UCSD-AML1 (cell line): ENCODE data around the gene RMI2.

ENCODE experiments used
- DNase-seq: peaks from one replicate; lab custom pipeline; 2025; ENCODE audit not compliant: unreplicated experiment; lab: John Stamatoyannopoulos, UW

RMI2 gene

DNA sequence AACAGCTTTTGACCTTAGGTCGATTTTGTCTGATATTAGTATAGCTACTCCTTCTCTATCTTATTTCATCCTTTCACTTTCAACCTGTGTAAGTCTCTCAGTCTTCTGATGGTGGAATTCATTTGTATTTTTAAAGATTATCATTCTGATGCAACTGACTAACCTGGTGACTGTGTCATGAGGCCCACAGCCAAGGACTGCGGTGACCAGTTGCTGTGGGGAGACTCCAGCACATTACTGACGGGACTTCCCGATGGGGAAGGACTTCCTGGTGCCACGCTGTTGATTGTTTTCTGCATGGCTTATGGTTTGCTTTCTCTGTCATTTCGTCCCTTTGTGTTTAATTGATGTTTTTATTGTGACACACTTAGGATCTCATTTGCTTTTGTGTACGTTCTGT is 34.2 kb downstream of the RMI2 start:
- no peak for DNase-seq

DNA sequence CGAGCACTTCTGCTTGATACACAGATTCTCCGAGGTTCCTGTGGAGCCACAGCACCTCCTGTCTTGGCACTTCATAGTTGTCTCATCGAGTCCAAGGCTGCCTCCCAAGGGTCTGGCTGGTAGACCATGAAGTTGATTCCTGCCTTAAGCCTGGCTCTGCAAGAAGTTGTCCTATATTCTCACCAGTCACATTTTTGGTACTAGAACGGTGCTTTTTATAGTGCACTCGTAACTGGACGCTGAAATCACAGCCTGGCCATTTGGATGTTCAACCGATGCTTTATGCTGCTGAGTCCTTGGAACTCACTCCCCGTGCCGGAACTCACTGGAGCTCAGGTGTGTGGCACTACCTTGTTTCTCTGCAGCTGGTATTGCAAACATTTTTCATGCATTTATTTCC is 35.6 kb downstream of the RMI2 start:
- DNase-seq, result no peak

DNA sequence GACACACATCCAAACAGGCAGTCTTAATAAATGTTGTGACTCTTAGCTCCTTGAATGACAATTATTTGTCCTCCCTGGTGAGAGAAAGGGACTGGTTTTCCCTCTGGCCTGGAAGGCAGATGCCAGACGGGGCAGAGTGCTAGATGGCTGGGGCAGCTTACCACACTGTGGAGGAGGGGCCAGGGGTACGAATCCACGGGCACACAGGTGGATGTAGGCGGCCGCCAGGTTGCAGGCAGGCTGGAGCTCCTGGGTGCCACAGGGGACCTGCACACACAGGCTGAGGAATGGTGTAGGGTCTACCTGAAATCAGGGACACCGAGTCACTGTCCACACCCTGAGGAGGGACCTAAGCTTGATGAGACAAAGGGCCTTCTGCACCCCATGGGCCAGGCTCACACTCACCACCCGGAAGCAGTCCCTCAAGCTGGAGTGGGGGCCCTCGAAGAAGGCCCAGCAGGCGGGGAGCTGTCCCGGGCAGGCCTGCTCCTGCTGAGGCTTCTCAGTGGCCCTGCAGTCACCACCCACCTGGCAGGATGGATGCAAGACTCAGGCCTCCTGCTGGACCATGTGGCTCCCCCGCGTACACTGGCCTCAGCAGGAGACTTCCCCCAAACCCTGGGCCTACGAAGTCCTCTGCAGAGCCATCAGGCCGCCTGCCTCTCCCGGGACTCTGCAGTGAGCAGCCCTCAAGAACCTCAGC is 38.4 kb downstream of the RMI2 start:
- no peak for DNase-seq

DNA sequence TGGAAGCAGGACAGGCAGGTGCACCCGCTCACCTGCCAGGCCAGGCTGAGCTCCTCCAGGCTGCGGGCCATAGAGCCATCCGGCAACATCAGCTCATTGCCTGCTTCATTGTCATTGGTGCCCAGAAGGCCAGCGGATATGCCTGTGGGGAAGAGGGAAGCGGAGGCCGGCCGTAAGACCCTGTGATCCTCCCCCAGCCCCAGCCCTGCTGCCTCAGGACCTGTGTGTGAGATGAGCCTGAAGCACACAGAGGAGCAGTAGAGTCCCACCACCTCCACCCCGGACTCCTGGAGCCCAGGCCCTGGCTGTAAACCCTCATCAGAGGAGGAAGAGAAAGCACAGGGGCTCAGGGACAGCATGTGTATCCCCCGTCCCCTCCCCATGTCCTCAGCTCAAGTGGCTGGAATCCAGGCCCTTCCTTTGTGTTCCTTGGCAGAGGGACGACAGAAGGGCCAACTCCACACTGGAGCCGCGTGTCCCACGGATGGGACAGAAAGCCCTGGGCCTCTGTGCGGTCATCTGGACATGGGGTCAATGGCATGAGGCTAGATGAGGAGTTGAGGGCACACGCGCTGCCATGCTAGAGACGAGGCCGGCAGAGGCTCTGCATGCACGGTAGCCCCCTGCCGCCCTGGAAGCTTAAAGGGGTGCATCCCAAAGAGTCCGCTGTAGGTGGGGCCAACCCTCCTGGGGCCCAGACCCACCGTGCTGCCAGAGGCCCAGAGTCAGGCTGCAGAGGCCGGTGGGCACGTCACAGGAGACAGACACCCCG is 39.1 kb downstream of the RMI2 start:
- no peak for DNase-seq

DNA sequence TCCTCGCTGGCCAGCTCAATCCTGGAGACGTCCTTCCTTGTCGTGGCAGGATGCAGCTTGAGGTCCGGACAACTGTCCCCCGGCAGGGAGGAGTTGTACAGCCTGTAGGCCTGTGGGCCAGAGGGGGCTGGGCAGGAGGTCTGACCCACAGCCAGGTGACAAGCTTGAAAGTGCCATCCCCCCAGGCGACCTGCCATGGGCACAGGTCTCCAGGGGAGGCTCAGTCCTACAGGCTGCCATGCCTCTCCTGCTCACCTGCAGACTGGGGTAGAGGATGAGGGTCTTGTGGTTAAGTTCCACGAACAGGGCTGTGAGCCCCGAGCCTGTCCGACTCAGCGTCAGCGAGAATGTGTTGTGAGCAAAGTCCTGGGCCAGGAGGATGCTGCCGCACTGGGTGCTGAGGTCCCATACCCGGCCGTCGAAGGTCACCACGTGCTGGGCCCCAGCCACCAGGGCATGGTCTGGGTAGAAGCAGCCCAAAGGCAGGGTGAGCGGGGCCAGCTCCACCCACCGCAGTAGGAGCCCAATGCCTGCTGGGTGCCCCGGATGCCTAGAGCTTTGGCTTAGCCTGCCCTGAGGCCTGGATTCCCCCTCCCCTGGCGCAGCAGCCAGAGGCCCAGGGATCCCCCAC is 39.8 kb downstream of the RMI2 start:
- DNase-seq, result no peak

DNA sequence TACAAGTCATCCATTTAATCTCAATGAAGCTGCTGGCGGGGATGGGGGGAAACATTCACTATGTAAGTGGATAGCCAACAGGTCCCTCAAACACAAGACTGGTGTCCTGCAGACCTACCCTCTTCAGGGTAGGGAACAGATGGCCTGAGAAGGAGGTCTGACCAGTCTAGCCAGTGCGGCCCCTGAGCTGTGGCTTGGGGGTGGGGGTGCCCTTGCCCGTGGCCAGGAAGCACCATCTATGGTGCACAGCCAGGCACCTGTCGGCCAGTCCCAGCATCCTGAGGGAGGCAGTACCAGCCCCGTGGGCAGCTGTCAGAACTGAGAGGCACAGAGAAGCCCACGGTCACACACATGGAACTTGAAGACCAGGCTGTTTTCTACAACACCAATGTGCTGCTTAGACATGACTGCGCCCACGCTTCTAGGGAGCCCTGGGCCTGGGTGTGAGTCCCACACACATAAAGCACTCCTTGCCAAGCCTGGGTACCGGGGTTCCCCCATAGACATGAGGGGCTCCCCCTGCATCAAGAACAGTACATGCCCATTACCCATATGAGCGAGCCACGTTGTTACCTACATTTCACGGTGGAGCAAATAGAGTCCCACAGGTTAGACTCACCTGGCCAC is 40.9 kb downstream of the RMI2 start:
- no peak for DNase-seq

DNA sequence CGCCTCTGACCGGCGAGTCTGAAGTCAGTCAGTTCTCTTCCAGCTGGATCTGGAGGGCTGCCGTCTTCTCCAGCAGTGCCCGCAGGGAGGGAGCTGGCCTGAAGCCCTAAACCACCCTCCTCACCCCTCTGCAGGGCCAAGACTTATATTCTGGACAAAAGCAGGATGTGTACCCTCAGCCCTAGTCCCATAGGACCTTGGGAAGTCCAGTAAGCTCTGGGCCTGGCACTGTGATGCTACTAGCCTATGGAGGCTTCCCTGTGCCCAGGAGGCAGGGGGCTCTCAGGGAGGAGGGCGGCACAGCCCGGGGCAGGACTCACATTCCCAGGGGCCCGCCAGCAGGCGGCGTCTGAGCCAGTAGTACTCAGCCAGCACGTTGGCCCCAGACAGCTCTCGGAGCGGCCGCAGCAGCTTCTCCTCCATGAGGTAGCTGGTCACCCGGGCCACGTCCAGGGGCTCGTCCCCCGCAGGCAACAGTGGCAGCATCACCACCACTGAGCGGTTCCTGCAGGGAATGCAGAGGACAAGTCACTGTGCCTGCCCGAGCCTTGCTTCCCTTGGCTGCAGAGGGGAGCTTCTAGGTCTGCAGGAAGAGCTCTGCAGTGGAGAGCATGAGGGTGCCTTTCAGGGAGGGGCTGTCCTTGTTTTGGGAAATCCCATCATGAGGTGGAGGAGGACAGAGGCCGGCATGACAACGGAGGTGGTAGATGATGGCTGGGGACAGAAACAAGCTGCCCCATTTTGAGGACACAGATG is 41.7 kb downstream of the RMI2 start:
- DNase-seq, result no peak

DNA sequence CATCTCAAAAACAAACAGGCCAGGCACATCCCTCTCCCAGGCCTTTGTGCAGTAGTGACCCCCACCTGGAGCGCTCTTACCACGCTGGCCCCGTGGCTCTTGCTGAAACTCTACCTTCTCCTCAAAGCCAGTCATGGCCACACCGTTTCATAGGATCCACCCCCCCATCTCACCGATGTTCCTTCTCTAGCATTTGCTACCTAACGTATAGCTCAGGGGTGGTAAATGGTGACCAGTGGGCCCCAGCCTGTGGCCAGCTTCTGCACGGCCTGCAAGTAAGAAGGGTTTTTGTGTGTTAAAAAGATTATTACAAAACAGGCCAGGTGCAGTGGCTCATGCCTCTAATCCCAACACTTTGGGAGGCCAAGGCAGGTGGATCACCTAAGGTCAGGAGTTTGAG is 43.8 kb downstream of the RMI2 start:
- no peak for DNase-seq

DNA sequence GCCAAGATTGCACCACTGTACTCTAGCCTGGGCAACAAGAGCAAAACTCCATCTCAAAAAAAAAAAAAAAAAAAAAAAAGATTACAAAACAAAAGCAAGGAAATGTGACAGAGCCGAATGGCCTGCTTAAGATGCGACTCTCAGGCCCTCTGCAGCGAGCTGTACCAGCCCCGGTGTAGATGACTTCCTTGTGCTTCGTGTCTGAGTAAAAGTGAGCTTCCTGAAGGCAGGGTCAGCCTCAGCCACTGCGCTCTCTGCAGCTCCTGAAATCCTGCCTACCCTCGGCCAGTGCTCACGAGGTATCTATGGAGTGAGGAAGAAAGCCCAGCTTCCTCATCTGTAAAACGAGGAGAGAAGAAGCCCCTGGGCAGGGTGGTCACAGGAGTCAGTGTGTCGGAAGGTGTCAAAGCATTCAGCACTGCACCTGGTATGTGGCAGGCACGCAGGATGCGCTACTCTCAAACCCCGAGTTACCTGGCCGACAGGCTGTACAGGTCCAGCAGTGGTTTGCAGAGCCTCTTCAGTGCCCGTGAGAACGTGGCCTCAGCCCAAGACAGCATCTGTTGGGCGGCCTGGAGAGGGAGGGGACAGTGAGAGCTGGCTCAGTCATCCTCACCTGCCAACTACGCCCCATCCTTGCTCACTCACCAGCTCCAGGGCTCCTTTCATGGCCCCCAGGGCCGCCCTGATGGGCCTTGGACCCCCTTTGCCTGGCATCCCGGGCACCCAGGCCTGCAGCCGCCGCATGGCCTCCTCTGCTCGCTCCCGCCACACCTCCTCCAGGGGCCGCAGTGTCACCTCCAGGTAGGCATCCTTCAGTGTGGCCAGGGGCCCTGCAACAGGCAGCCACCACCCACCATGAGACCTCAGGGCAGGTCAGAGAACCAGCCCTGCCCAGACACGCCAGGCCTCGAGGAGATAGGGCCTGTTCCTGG is 44.6 kb downstream of the RMI2 start:
- no peak for DNase-seq

DNA sequence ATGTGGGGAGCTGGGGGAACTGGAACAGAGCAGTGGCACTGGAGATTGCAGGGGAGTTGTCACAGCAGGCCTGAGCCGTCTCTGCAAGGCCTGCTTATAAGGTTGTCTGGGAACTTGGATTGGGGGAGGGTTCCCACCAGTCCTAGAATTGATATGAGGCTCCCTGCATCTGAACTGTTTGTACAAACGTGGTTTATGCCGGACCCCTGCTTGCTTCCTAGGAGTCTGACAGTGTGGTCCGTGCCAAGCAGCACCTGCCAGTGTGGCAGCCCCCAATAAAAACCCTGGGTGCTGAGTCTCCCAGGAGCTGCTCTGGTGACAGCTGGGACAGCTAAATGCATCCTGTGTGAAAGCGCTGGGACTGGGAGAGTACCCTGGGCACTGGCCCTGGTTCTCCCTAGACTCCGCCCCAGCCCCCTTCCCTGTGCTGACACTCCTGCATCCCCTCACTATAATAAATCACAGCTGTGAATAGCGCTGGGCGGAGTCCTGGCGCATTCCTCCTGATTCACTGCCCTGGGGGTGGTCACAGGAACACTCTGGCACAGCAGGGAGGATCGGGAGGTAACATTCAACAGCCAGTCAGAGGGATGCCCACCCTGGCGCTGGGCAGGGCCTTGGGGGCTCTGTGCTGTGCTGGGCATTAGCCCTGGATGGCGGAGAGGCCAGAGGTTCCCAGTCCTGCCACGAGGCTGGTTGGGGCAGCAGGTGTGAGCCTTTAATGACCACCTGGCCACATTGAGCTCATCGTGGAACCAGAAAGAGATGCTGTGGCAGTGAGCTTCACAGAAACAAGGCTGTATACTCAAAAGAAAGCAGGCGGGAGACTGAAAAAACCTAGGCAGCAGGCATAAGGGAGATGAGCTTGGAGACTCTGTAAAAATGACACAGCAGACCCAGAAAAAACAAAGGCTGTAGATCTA is 45.6 kb downstream of the RMI2 start:
- no peak for DNase-seq

DNA sequence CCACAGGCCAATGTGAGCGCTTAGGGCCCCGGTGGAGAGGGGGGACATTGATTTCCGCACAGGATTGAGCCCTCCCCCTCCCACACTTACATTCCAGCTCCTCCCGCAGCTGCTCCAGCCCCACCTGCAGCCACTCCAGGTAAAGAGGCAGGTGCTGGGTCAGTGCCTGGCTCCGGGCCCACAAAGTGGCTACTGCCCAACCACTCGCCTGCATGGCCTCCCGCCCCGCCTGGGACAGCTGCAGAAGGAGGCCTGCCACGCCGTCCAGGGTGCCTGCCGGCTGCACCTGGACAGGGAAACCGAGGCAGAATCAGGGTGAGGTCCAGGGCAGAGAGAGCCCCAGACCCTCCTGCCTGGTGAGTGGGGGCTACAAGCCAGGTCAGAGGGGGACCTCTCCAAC is 46.3 kb downstream of the RMI2 start:
- DNase-seq, result no peak

DNA sequence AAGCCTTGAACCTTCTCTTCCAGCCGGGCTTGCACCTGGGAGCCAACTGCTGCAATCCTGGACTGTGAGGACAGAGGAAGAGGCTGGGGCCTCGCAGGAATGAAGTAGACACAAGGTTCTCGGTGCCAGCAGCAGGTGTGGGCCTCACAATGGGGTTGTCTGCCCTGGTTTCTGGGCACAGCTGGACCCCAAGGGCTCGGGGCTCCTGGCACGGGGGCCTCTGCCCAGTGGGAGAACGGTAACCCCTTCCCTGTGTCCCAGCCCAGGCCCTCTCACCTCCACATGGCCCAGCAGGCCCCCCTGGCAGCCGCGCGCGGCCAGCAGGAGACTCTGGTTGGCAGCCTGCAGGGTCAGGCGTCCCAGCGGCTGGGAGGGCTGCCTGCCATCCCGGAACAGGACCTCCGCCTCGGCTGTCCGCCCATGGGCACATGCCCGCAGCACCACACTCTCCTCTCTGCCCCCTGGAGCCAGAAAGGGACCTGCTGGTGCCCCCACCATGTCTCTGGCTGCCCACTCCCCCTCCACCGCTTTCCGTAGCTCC is 46.9 kb downstream of the RMI2 start:
- DNase-seq, result no peak

DNA sequence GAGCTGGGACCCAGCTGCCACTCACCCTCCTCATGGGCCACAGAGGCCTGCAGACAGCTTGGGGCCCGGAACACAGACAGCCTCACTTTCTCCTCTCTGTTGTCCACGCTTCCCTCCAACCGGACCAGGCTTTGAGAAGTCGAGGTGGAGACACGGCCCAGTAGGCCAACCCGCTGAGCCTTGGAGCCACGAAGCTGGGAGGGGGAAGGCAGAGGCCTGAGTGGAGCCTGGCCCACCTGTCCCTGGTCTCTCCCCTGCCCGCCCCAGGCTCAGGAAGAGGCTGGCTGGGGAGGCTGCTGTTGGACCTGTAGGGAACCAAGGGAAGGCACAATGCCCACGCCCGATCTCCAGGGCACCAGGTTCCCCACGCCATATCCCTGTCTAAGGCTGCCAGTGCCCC is 48.1 kb downstream of the RMI2 start:
- DNase-seq, result no peak

DNA sequence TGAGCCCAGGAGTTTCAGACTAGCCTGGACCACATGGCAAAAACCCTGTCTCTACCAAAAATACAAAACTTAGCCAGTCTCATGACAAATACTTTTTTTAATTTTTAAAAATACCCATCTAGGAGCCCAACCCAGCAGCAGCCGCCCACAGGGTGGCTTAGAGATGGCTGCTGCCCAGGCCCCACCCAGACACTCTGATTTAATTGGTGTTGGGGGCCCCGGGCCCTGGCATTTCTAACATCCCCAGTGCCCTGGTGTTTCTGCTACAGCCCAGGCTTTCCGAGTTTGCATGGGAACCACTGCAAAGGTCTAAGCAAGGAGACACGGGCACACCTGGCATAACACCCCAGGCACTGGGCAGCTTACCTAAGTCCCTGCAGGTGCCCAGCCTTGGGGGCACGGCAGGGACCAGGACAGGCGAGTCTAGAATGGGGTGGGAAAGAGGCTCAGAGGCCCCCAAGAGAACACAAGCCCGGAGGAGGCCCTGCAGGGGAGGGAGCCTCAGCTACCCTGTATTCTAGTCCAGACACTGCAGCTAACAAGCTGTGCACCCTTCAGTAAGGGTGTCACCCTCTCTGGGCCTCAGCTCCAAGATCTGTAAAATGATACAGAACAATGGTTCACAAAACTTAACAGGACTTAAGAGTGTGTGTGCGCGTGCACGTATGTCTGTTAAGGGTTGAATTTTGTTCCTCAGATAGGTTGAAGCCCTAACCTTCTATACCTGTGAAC is 48.8 kb downstream of the RMI2 start:
- no peak for DNase-seq

DNA sequence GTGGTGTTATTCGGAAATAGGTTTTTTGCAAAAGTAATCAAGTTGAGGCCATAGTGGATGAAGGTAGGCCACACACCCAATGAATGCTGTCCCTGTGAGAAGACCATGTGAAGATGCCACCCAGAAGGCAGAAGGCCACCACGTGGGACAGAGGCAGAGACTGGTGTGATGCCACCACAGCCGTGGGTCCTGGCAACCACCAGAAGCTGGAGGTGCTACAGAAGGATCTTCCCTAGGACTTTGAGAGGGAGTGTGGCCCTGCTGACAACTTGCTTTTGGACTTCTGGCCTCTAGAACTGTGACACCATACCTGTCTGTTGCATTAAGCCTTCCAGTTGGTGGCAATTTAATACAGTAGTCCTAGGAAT is 49.3 kb downstream of the RMI2 start:
- DNase-seq, result no peak

DNA sequence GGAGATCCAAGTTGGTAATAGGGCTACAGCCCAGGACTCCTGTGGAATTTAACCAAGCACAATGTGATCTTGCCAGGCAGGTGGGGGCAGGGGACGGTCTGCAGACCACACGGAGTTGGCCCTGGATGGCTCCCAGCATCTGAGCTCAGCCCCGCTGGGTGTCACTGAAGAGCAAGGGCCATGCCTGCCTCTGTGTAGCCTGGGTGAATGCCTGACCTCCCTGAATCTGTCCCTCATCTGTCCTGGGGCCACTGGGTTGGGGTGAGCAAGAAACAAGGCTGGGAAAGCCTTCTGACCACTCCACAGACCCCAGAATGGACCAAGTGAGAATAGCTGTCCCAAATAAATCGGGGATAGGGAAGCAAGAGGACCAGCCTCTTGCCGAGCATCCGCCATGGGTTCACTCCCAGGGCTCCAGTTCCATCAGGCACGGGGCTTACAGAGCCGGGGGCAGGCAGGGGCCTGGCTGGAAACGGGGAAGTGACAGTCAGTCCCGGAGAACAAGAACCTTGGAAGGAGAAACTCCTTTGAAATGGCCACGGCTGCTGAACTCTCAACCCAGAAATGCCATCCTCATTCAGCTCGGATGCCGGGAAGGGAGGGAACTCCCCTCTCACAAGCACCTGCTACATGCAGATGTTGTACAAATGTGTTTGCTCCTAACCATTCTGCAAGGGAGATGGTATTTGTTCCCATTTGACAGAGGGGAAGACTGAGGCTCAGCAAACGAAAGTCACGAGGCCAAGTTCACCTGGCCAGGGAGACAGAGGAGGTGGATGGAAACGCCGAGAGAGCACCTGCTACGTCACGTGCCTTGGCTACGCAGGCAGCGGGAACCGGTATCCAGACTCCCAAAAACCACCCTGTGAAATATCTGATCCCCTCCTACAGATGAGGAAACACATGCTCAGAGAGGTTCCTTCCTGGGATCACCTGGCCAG is 50.0 kb downstream of the RMI2 start:
- DNase-seq, result no peak

DNA sequence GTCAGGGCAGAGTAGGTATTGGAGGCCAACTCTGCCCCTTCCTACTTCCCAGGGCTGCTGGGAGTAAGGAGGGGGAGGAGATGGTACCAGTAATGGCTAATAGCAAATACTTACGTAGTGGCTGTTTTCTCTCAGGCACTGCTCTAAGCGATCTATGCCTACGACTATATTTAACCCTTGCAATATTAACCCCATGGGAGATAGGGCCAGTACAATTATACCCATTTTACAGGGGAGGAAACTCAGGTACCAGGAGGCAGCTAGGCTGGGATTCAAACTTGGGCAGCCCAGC is 50.6 kb downstream of the RMI2 start:
- no peak for DNase-seq
